SK-N-SH (cell line): Measurements from ENCODE around the gene TMPRSS9.

ENCODE experiments used
- CTCF ChIP-seq: fragments of 200-600 bp; sonication (generic); IDR thresholded peaks from 2 replicates; pipeline ENCODE4 v1.6.1; 2017; ENCODE audit warnings: antibody characterized with exemption, mild to moderate bottlenecking, moderate library complexity
- YY1 ChIP-seq: IDR thresholded peaks from 2 replicates; pipeline ENCODE4 v1.4.0; 2012; ENCODE audit warnings: low read depth, mild to moderate bottlenecking

DNA sequence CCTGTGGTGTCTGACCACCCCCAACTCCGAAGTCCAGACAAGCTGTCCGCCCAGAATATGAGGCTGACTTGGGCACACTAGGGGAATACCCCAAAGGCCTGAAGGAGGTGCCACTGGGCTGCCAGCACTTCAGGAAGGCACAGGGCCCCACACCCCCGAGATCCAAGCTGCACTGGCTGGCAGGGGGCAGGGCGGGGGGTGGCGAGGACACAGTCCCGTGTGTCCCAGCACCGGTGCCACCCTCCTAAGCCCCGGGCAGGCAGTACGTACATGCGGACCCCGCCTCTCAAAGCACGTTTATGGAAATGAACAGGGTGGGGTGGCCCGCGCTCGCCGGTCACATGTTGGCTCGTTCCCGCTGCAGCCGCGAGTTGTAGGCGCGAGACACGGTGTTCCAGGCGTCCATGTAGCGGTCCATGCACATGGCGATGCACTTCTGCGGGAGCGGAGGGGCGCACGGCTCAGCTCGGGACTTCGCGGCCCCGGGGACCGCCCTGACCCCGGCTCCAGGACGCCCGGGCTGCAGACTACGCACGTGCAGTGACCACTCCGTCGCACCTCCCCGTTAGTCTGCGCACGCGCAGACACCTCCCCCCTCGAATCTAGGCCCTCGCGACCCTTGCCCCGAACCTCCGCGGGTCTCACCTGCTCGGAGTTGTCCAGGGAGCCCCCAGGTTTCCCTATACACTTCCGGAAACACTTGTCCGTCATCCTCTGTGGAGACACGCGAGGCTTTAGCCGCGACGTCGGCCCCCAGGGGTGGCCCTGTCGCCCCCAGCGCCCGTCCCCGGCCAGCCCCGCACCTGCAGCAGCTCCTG lies 66.8 kb downstream of the TMPRSS9 start:
- TF ChIP-seq YY1 (no peak), CTCF (no peak; the same call in 1 of the 2 replicates)
